NAMALWA (cell line): Measurements from ENCODE around the gene RIT2.
"Not testable (repeated sequence)": the region's sequence is repeated elsewhere in the genome, so short reads cannot be mapped to it uniquely, and the experiment has no call there.

Experiments used
- DNase-seq: peaks from one replicate; pipeline ENCODE4 v3.0.0-alpha.2; 2015; ENCODE audit warnings: low spot score

RIT2 gene

DNA sequence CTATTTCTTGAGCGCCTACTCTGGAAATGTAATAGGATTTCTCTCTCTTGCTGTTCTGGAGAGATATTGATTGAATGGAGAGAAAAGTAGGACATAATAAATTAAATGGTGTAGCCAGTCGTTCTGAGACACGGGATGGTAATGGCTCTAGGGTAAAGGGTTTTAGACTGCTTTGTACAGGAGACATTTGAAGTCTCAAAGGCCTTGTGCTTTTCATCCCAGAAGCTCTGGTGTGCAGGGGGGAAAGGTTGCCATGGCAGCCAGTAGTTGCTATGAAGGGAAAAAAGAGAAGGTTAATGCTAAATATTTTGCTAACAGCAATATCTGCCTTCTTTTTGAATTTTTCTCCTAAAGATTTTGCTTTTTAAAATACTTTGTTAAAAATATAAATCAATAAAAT lies 359.3 kb downstream of the RIT2 start:
- DNase-seq, result no peak

- DNase-seq, result no peak
Measured at GRCh38 chr18:42752916-42753315, 362.6 kb downstream of the RIT2 start.

DNA sequence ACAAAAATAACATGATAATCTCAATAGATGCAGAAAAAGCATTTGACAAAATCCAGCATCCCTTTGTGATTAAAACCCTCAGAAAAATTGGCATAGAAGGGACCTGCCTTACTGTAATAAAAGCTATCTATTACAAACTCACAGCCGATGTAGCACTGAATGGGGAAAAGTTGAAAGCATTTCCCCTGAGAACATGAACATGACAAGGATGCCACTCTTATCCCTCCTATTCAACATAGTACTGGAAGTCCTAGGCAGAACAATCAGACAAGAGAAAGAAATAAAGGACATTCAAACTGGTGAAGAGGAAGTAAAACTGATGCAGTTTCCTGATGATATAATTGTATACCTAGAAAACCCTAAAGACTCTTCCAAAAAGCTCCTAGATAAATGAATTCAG lies 368.7 kb downstream of the RIT2 start:
- DNase-seq, result no peak

DNA sequence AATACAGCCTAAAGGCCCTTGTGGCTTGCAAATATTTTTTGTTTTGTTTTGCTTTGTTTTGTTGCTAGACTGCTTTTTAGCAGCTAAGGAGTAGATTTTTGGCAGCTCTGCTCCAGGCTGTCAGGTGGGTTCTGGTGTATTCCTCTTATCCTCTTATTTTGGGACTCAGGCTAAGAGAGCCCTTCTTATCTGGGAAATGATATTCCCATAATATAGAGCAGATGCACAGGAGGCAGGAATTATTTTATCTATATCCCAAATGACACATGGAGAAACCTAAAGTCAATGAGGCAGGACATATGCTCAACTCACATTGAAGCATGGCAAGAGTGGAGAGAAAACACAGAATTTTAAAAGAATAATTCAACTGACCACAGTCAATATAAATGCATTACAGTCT lies 369.6 kb downstream of the RIT2 start:
- no peak for DNase-seq

DNA sequence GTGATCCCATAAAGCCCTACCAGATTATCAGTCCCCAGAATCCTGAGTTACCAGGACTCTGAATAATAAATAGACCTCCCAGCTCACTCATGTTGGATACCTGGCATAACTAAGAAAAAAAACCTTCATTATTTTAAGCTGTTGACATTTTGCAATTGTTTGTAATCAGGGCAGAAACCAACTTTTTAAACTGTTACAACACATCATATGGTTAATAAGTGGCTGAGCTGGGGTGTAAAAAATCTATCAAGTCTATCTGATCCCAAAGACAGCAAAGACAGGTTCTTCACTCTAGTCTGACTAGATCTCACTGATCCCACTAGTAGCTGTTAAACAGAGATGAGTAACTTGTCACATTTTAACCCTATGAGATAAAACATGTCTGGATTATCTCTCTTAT lies 370.3 kb downstream of the RIT2 start:
- DNase-seq, result no peak

GRCh38 chr18:42743373-42744138 lies 371.9 kb downstream of the RIT2 start:
- DNase-seq, result no peak

- DNase-seq, result no peak
Measured at GRCh38 chr18:42742969-42743368, 372.5 kb downstream of the RIT2 start.

GRCh38 chr18:42742474-42742873 lies 373.0 kb downstream of the RIT2 start:
- DNase-seq, result no peak

GRCh38 chr18:42741805-42742347 lies 373.6 kb downstream of the RIT2 start:
- DNase-seq, result not testable (repeated sequence)

DNA sequence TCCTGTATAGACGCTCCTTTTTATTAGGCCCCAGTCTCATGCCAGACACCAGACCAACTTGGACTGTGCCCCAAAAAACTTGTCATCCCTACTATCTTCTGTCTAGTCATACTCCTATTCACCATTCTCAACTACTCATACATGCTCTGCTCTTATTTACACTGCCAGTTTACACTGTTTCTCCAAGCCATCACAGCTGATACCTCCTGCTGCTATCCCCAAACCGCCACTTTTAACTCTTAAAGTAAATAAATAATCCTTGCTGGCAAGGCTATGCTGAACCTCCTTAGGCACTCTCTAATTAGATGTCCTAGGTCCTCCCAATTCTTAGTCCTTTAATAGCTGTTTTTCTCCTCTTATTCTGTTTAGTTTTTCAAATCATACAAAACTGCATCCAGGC lies 374.2 kb downstream of the RIT2 start:
- DNase-seq, result not testable (repeated sequence)

DNA sequence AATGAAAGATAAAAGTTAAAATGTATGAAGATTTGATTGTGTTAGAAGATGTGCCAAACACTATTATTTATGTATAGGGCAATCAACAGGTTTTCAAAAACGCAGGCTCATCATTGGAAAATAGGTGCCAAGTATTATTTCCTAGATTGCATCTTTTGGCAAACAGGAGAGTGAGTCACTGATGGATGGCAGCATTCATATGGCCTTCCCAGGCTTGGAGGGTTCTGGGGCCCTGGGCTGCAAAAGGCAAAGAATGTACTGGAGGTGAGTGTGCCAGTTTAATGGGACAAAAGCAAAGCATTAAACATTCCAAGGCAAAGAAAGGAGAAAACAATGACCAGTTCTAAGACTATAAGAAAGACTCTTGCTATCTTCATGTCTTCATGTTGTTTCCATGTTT lies 379.4 kb downstream of the RIT2 start:
- no peak for DNase-seq

DNA sequence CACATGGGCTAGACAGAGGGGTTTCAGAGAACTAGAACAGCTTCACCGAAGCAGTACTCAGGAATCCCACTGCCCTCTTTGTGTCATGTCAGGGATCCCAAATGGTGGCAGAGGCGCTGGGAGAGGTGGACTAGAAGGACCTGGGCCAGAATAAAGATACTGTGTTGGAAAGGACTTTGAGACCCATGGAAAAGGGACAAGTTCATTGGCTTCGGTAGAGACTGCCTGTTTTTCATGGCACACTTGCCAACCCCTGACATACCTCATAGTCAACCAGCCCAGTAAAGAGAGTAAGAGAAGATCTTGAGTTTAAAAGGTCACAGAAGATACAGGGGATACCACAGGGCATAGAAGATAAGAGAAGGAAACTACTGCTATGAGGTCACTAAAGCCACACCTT lies 381.0 kb downstream of the RIT2 start:
- no peak for DNase-seq

- DNase-seq, result no peak
Measured at GRCh38 chr18:42730272-42730671, 385.2 kb downstream of the RIT2 start.

DNA sequence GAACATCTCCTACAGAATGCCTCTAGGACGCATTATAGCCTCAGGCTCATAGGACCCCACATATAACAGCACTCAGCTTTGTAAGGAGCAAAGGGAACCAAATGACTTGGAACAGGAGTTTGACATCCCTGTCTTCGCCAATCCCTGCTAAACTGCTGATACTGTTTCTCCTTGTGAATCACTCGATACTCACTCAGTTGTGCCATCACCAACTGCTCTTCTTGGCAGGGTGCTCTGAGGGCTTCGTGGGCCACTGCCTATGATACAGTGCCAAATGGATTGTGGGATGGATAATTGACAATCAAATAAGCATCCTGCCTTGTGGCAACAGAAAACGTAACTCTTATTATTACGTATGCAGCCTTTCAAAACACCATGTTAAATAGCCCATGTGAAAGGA lies 396.3 kb downstream of the RIT2 start:
- no peak for DNase-seq

- no peak for DNase-seq
Measured at GRCh38 chr18:42712065-42712464, 403.4 kb downstream of the RIT2 start.

DNA sequence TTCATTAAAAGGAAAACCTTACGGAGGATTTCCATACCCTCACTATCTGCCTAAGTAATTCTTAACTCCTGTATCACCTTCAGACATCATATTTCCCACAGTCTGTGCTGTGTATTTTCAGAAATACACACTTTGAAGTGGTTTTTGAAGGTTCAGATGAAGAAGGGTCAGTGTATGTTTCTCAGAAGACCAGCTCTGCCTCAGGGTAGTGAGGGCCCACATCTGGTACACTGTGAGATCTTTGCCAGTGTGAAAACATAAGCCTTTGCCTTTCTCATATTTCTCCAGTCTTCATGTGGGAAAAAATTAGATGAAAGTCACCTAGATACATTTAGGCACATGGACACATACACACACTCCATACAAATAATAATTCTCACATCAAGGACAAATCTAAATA lies 408.4 kb downstream of the RIT2 start:
- no peak for DNase-seq

GRCh38 chr18:42706618-42707017 lies 408.9 kb downstream of the RIT2 start:
- peak; percentile 44 for DNase-seq

DNA sequence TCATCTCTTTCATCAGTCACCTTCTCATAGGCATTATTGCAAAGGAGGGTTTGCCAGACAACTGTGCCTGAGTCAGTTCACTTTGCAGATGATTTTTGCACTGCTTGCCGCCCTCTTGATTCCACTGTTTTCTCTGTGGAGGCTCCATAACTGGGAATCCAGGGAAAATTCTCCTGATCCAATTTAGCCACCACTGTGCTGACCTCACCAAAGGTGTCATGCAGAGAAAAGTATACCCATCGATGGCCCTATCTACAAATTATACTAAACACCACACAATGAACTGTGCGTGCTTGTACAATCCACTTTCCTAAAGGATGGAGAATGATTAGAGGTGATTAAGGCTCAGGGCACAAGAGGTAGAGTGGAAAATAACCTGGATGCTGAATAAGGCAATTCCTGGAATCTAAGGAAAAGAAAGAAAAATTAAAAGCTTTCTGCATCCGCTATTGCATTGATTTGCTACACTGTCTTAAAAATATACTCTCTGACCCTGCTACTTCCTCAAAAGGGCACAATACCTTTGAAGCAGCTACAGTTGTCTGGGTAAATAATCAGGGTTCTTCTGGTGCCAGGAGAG lies 409.4 kb downstream of the RIT2 start:
- no peak for DNase-seq
